Ishikawa (cell line): ENCODE measurements around the gene SRPK2.

Experiments
- CEBPB ChIP-seq: IDR thresholded peaks from 2 replicates; pipeline ENCODE4 v1.6.1; 2012
- CREB1 ChIP-seq: IDR thresholded peaks from 2 replicates; pipeline ENCODE4 v1.6.1; 2012; ENCODE audit warnings: low read depth
- EGR1 ChIP-seq: IDR thresholded peaks from 2 replicates; pipeline ENCODE4 v1.6.1; 2012
- EP300 ChIP-seq: IDR thresholded peaks from 2 replicates; pipeline ENCODE4 v1.6.1; 2012; ENCODE audit warnings: borderline replicate concordance
- FOXM1 ChIP-seq: IDR thresholded peaks from 2 replicates; pipeline ENCODE4 v1.6.1; 2012; ENCODE audit warnings: low read depth, borderline replicate concordance
- MAX ChIP-seq: IDR thresholded peaks from 2 replicates; pipeline ENCODE4 v1.6.1; 2012
- NFIC ChIP-seq: IDR thresholded peaks from 2 replicates; pipeline ENCODE4 v1.6.1; 2012
- RAD21 ChIP-seq: IDR thresholded peaks from 2 replicates; pipeline ENCODE4 v1.6.1; 2012; ENCODE audit warnings: low read depth
- REST ChIP-seq: IDR thresholded peaks from 2 replicates; pipeline ENCODE4 v1.6.1; 2012; ENCODE audit warnings: low read depth, mild to moderate bottlenecking
- TAF1 ChIP-seq: IDR thresholded peaks from 2 replicates; pipeline ENCODE4 v1.6.1; 2012; ENCODE audit warnings: low read depth, mild to moderate bottlenecking
- TCF12 ChIP-seq: IDR thresholded peaks from 2 replicates; pipeline ENCODE4 v1.6.1; 2012; ENCODE audit warnings: low read depth
- TEAD4 ChIP-seq: IDR thresholded peaks from 2 replicates; pipeline ENCODE4 v1.6.1; 2012
- YY1 ChIP-seq: IDR thresholded peaks from 2 replicates; pipeline ENCODE4 v1.6.1; 2012; ENCODE audit warnings: low read depth
- ZBTB7A ChIP-seq: IDR thresholded peaks from 2 replicates; pipeline ENCODE4 v1.6.1; 2012; ENCODE audit warnings: low read depth
- TF ChIP-seq, protein P1 (sequence below): IDR thresholded peaks from 2 replicates; pipeline ENCODE4 v1.6.1; 2012

SRPK2 gene

DNA sequence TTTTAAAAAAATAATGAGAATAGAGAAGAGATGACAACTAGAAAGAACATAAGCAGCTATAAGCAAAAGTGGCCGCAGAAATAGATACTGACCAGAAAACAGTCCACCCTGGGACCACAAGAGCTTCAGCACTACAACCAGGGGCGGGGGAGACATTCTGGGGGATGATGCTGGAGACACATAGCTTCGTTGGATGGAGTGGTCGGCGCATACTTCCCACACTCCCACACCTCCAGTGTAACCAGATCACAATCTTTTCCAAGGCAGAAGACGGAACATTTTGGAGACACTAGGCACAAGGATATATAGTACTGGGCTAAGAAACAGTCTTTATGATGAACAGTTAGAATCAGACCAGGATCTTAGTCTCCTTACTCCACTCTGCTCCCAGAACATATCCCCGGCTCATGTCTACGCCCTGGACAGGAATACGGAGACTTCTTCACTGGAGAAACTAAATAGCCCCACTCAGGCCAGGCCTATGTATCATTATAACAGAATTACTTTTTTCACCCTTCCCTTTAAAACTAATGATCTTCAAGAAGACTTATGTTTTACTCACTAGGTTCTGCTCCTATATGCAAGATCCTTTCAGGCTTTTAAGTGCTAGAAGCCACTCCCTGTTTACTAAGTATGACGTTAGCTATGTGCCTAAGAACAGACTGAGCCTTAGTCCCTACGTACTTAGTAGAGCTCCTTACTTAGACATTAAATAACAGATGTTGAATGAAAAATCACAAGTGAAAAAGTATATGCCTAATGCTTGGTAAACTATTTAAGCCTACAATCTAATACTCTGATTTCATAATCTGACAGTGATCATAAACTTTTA is 169.6 kb downstream of the SRPK2 start:
- TF ChIP-seq EGR1 (no peak), EP300 (no peak), CEBPB (no peak), RAD21 (no peak)

- TF ChIP-seq FOXM1 = no peak
- no peak for TF ChIP-seq EGR1
- no peak for TF ChIP-seq TCF12
- TF ChIP-seq NFIC = no peak
- TF ChIP-seq MAX = no peak
- TF ChIP-seq REST = no peak
- TF ChIP-seq TAF1 = no peak
- TF ChIP-seq YY1 = no peak
- TF ChIP-seq ZBTB7A = no peak
- TF ChIP-seq, protein P1, sequence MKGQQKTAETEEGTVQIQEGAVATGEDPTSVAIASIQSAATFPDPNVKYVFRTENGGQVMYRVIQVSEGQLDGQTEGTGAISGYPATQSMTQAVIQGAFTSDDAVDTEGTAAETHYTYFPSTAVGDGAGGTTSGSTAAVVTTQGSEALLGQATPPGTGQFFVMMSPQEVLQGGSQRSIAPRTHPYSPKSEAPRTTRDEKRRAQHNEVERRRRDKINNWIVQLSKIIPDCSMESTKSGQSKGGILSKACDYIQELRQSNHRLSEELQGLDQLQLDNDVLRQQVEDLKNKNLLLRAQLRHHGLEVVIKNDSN = peak; percentile 16; the same call in 1 of the 2 replicates
- no peak for TF ChIP-seq RAD21
- TF ChIP-seq CEBPB = no peak
- TF ChIP-seq TEAD4 = peak; percentile 81
- TF ChIP-seq EP300 = no peak
- TF ChIP-seq CREB1 = no peak
Measured at GRCh38 chr7:105218215-105218614, 170.5 kb downstream of the SRPK2 start.

GRCh38 chr7:105216786-105217185 is 171.9 kb downstream of the SRPK2 start:
- TF ChIP-seq FOXM1 (no peak), REST (no peak), TCF12 (no peak), EGR1 (no peak), CREB1 (no peak), TAF1 (no peak), CEBPB (no peak), ZBTB7A (no peak), TEAD4 (no peak), EP300 (no peak), NFIC (no peak)
- TF ChIP-seq, protein P1 = no peak

DNA sequence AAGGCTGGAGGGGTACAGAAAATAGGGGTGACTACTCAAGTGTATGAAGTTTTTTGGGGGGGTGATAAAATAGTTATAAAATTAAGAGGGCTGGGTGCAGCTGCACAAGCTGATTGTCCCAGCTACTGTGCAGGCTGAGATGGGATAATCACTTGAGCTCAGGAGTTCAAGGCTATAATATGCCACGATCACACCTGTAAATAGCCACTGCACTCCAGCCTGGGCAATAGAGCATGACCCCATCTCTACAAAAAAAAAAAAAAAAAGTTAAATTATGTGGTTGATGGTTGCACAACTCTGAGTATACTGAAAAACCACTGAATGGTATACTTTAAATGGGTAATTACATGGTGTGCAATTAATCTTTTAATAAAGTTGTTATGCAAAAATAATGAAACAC is 172.9 kb downstream of the SRPK2 start:
- TF ChIP-seq EGR1 (no peak), MAX (no peak), EP300 (no peak), YY1 (no peak)

GRCh38 chr7:105215182-105215581 is 173.5 kb downstream of the SRPK2 start:
- TF ChIP-seq MAX = no peak
- TF ChIP-seq TEAD4 = no peak
- no peak for TF ChIP-seq EP300
- TF ChIP-seq, protein P1 = no peak
- no peak for TF ChIP-seq TCF12
- TF ChIP-seq RAD21 = no peak
- TF ChIP-seq REST = no peak
- TF ChIP-seq EGR1 = no peak
- no peak for TF ChIP-seq CREB1
- no peak for TF ChIP-seq YY1
- no peak for TF ChIP-seq ZBTB7A
- TF ChIP-seq TAF1 = no peak
- no peak for TF ChIP-seq NFIC
- no peak for TF ChIP-seq FOXM1
- TF ChIP-seq CEBPB = no peak
